Measurements from ENCODE around the gene GCK. TPM values are rescaled to one million over a fixed set of nuclear protein-coding genes. Genes with fewer than 3 reads are reported as not detected.

The GCK gene
- total RNA-seq (2022; extraction: Qiagen RNA extraction; ENCODE audit: low read depth), result 0.02 TPM in 1 of 5 replicates, not detected in the others

GRCh38 chr7:44189286-44189992 lies at the start of gene GCK:
Gene GCK (minus strand): TSS chr7:44189439. CDS start chr7:44188953, 486 bp downstream.

DNA sequence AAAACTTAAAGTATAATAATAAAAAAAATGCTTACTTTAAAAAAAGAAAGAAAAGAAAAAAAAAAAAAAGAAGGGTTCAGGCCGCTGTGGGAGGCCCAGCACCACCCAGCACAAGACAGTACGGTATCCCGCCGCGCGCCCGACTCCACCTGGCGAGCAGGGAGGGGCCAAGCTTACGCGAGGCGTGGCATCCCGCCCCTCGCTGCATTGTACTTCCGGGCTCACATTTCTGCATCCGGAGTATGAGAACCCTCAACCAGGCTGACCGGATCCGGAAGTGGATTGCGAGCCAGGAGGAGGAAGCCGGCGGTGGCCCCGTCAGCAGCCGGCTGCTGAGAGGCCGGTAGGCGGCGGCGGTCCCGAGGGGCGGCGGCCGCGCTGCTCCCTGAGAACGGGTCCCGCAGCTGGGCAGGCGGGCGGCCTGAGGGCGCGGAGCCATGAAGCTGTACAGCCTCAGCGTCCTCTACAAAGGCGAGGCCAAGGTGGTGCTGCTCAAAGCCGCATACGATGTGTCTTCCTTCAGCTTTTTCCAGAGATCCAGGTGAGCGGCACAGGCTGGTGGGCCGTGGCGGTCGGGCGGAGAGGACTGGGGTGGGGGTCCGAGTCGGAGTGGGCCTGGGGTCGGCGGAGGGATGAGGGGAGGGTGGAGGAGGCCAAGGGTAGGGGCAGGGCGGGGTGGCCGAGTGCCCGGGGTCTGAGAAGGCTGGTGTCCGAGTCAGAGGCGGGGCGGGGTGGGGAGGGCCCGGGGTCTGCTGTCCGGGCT lies 11.6 kb upstream of the GCK start, which contains the start of gene YKT6:
TSS of gene YKT6 (plus strand) at position 280 of the 763 bp plus-strand sequence. CDS start at position 438, 158 bp downstream.

DNA sequence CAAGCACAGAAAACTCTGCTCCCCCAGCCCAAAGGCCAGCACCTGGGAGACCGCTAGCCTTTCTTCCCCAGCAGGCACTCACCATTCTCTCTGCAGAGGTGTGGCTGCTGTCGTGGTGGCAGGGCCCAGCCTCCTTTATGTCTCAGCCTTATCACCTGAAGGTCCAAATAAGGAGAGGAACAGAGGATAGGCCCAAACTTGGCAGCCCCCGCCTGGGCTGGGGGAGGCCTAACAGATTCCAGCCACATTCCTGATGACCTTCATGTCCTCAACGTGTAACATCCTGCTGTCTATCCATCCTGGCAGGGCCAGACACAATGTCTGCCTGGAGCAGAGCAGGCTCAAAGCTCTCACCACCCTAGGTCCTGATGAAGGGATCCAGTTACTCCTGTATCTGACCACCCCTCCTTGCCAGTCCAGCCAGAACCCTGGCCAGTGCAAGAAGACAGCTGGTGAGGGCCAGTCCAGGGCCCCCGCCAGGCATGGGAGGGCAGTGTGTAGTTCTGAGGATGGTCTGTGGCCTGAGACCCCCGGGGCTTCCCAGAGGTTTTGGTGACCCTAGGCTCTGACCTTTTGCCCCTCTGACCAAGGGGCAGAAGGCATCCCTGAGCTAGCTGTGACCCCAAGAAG lies 47.9 kb downstream of the GCK start, which contains the start of gene MYL7:
TSS of gene MYL7 (minus strand) at position 112 of the 630 bp plus-strand sequence. CDS start at position 85, 27 bp downstream.

GRCh38 chr7:44123190-44124003 lies 65.8 kb downstream of the GCK start, which contains the start of gene POLD2:
Gene POLD2 (minus strand): TSS chr7:44123548. CDS start chr7:44122053, 1,495 bp downstream.

DNA sequence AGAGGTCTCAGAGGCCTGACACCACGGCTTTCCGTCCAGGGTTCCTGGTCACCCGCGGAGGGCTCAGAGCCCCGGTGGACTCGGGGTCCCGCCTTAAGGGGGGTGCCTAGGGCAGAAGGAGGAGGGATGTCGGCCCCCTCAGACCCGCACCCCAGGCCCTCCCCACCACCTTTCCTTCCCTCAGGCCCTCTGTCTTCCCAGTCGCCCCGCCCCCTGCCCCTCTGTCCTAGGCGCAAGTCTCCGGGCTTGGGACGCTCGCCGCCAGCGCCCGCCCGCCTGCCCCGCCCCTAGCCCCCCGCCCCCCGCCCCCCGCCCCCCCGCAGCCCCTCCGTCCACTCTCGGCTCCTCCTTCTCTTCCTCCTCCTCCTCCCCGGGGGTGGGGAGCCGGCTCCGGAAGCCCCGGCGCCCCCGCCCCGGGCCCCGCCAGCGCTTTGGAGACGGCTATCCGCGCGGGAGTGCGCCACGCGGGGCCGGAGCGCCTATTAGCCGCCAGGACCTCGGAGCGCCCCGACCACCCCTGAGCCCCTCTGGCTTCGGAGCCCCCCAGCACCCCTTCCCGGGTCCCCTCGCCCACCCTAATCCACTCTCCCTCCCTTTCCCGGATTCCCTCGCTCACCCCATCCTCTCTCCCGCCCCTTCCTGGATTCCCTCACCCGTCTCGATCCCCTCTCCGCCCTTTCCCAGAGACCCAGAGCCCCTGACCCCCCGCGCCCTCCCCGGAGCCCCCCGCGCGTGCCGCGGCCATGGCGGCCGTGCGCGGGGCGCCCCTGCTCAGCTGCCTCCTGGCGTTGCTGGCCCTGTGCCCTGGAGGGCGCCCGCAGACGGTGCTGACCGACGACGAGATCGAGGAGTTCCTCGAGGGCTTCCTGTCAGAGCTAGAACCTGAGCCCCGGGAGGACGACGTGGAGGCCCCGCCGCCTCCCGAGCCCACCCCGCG lies 85.0 kb downstream of the GCK start, which contains the start of gene AEBP1:
TSS of gene AEBP1 (plus strand) at position 423 of the 937 bp plus-strand sequence. CDS start at position 744, 321 bp downstream.

Other genes with a start within 250 kb of the GCK start
- gene SPDYE1, start 191.5 kb downstream of the GCK start, total RNA-seq (2022; extraction: Qiagen RNA extraction; ENCODE audit: low read depth), result not detected in 5 replicates
- 61.7 to 70.9 TPM (median 66.3 TPM) in 5 replicates for gene DBNL, start 144.7 kb downstream of the GCK start, total RNA-seq (2022; extraction: Qiagen RNA extraction; ENCODE audit: low read depth)
- gene PGAM2, start 123.9 kb downstream of the GCK start, total RNA-seq (2022; extraction: Qiagen RNA extraction; ENCODE audit: low read depth), result not detected in 5 replicates
- gene POLM, start 106.9 kb downstream of the GCK start, total RNA-seq (2022; extraction: Qiagen RNA extraction; ENCODE audit: low read depth), result 5.7 to 9.1 TPM (median 8.1 TPM) in 5 replicates
- gene AEBP1, start 85.1 kb downstream of the GCK start, total RNA-seq (2022; extraction: Qiagen RNA extraction; ENCODE audit: low read depth), result 0.05 TPM in 1 of 5 replicates, not detected in the others
- 137 to 168 TPM (median 158 TPM) in 5 replicates for gene POLD2, start 65.9 kb downstream of the GCK start, total RNA-seq (2022; extraction: Qiagen RNA extraction; ENCODE audit: low read depth)
- gene MYL7, start 48.1 kb downstream of the GCK start, total RNA-seq (2022; extraction: Qiagen RNA extraction; ENCODE audit: low read depth), result not detected in 5 replicates
- 119 to 124 TPM (median 122 TPM) in 5 replicates for gene YKT6, start 11.5 kb upstream of the GCK start, total RNA-seq (2022; extraction: Qiagen RNA extraction; ENCODE audit: low read depth)
- 0.11 to 0.57 TPM (median 0.15 TPM) in 5 replicates for gene CAMK2B, start 136.2 kb upstream of the GCK start, total RNA-seq (2022; extraction: Qiagen RNA extraction; ENCODE audit: low read depth)